Adrenal gland (tissue), 5 donors: Measurements from ENCODE around the gene LARGE2.

Source experiments
- CTCF ChIP-seq, 6 experiments: fragments of 450-650 bp in 4 of 6; fragments of 200-600 bp in 2 of 6; sonication (generic) in 1 of 6; IDR thresholded peaks; 1 replicate in 5 of 6; 2 replicates in 1 of 6; pipeline versions ENCODE4 v1.5.1 to v1.8.0; 2016 to 2021; ENCODE audit warnings: antibody characterized with exemption in 6 of 6, mild to moderate bottlenecking in 2 of 6, moderate library complexity in 1 of 6
- POLR2A ChIP-seq, 2 donors: fragments of 450-650 bp; IDR thresholded peaks; one replicate each; pipeline ENCODE4 v1.6.1; 2017; ENCODE audit warnings: antibody characterized with exemption in 2 of 2, mild to moderate bottlenecking in 2 of 2, moderate library complexity in 1 of 2
- donor health status: DM: no; HTN: no; CAD: no.

DNA sequence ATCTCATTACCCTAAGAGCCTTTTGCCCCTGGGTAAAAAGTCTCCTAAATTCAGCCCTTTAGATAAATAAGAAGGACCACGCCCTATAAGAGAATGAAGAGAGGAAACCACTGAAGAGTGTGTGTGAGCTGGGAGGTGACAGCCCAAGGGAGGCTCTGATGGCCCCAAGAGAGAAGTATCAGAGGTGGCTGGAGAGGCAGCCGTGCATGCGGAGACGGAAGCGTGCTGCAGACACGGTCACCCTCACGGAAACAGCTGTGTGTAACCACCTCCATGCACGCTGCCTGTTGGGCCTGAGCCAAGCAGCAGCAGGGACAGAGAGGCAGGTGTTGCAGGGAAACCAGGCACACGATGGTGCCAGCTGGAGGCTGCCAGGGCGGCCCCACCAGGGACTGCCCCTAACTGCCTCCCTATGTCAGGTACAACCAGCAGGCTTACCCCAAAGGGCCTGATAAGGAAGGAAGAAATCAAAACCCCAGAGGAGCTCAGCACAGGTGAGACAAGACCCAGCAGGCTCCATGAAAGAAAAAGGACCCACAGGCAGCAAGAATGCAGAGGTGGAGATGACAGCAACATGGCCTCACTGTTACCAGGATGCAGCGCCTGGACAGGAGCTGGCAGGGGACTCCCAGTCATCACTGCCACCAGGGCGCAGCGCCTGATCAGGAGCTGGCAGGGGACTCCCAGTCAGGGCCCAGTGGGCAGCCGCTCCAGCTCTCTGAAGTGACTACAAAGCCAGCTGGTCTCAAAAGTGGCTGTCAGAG, 7.8 kb downstream of the LARGE2 start:
- TF ChIP-seq CTCF (IDR thresholded peaks at IDR 0.05) (no peak), POLR2A (IDR thresholded peaks at IDR 0.05) (no peak)
